Activated CD4-positive, alpha-beta T cell treated with anti-CD3 and anti-CD28 coated beads for 36 hours (primary cell): ENCODE data around the gene RGS3. TPM values are rescaled to one million over a fixed set of nuclear protein-coding genes. Genes with fewer than 3 reads are reported as not detected.

Experiments used
- ATAC-seq: fragments of 200-7000 bp; cut with Tn5 transposase; one replicate; pipeline ENCODE4 v1.10.0; 2021; ENCODE audit warnings: mild to moderate bottlenecking, moderate library complexity
- CTCF ChIA-PET: fragments of 350-600 bp; sonication (Branson Sonifier 250); formaldehyde crosslinking; loops from one replicate; lab custom pipeline; 2021; ENCODE audit warnings: antibody characterized with exemption; lab: Charles Lee
- POLR2A ChIA-PET: fragments of 350-600 bp; sonication (Branson Sonifier 250); formaldehyde crosslinking; loops from one replicate; lab custom pipeline; 2021; ENCODE audit warnings: antibody characterized with exemption, inconsistent platforms; lab: Charles Lee
- DNase-seq: peaks from one replicate; pipeline ENCODE4 v3.0.0-alpha.2; 2020
- H3K27ac Mint-ChIP-seq: one replicate; pipeline ENCODE4 v1.8.0; 2021; ENCODE audit warnings: mixed read lengths
- H3K27me3 Mint-ChIP-seq: one replicate; pipeline ENCODE4 v1.8.0; 2021; ENCODE audit warnings: mixed read lengths
- H3K36me3 Mint-ChIP-seq: one replicate; pipeline ENCODE4 v1.8.0; 2021; ENCODE audit warnings: low read depth, mixed read lengths
- H3K4me1 Mint-ChIP-seq: one replicate; pipeline ENCODE4 v1.8.0; 2021; ENCODE audit warnings: mixed read lengths
- H3K4me3 Mint-ChIP-seq: one replicate; pipeline ENCODE4 v1.8.0; 2021; ENCODE audit warnings: mild to moderate bottlenecking, moderate library complexity, mixed read lengths
- H3K9me3 Mint-ChIP-seq: one replicate; pipeline ENCODE4 v1.8.0; 2021; ENCODE audit warnings: low read depth, mixed read lengths
- intact Hi-C, 2 experiments: fragments of 100-400 bp; cut with DNase I in 1 of 2; cut with micrococcal nuclease in 1 of 2; formaldehyde crosslinking; loops; one replicate each; pipeline versions ENCODE4 v1.14.2 to v1.15.1; 2022 to 2024; cut with DNase I, micrococcal nuclease
- total RNA-seq, 2 experiments: library from RNA; stranded (reverse); gene quantifications; one replicate each; pipeline ENCODE4 v1.2.3, GENCODE V29; 2021

Gene RGS3
- total RNA-seq, 2 experiments from 2014 or later: 55.9 to 62.2 TPM

GRCh38 chr9:113641100-113641885, 177.8 kb downstream of the RGS3 start:
- POLR2A ChIA-PET: no interaction called here

GRCh38 chr9:113644321-113644720, 180.8 kb downstream of the RGS3 start:
- DNase-seq (no peak), ATAC-seq (no peak)
- H3K9me3 Mint-ChIP-seq: no peaks in the 10 kb centered on the region
- intact Hi-C loops: no loop called here
- ChIA-PET CTCF (interaction anchor here (1.4 kb wide), 1 partner anchor 11 kb away, joined by 11 read pairs; no protein-coding TSS in a partner anchor), POLR2A (no interaction called here)
- H3K36me3 Mint-ChIP-seq: no peaks in the 10 kb centered on the region
- H3K4me3 Mint-ChIP-seq: no peak overlapping the region
- peaks cover 10% of the 10 kb centered on the region for H3K27me3 Mint-ChIP-seq
- no peak overlapping the region for H3K27ac Mint-ChIP-seq
- no peaks in the 10 kb centered on the region for H3K4me1 Mint-ChIP-seq

More at GRCh38 chr9:113641100-113641885, 177.8 kb downstream of the RGS3 start:
- H3K4me1 Mint-ChIP-seq: no peaks in the 10 kb centered on the region
- CTCF ChIA-PET: interaction anchor here (0.5 to 2.3 kb wide), 4 partner anchors 15 to 403 kb away, joined by 4 to 7 read pairs (median 6); no protein-coding TSS in a partner anchor
- H3K9me3 Mint-ChIP-seq: no peaks in the 10 kb centered on the region
- H3K27ac Mint-ChIP-seq: no peak overlapping the region
- DNase-seq (no peak), ATAC-seq (no peak)
- intact Hi-C loops: no loop called here
- H3K4me3 Mint-ChIP-seq: no peak overlapping the region
- H3K27me3 Mint-ChIP-seq: peaks cover 10% of the 10 kb centered on the region
- H3K36me3 Mint-ChIP-seq: no peaks in the 10 kb centered on the region

GRCh38 chr9:113645227-113645977, 181.9 kb downstream of the RGS3 start:
- CTCF ChIA-PET: no interaction called here
- POLR2A ChIA-PET: no interaction called here
- H3K27me3 Mint-ChIP-seq: peaks cover 10% of the 10 kb centered on the region
- ATAC-seq (no peak), DNase-seq (no peak)
- no peak overlapping the region for H3K4me3 Mint-ChIP-seq
- intact Hi-C loops: no loop called here
- H3K27ac Mint-ChIP-seq: no peak overlapping the region
- H3K36me3 Mint-ChIP-seq: no peaks in the 10 kb centered on the region
- no peaks in the 10 kb centered on the region for H3K9me3 Mint-ChIP-seq
- H3K4me1 Mint-ChIP-seq: no peaks in the 10 kb centered on the region

GRCh38 chr9:113645978-113646253, 182.4 kb downstream of the RGS3 start:
- H3K27ac Mint-ChIP-seq: no peak overlapping the region
- ChIA-PET CTCF (no interaction called here), POLR2A (no interaction called here)

GRCh38 chr9:113646491-113646890, 183.0 kb downstream of the RGS3 start:
- Mint-ChIP-seq H3K9me3 (no peaks in the 10 kb centered on the region), H3K27me3 (peaks cover 10% of the 10 kb centered on the region), H3K4me1 (no peaks in the 10 kb centered on the region), H3K4me3 (no peak overlapping the region), H3K27ac (no peak overlapping the region), H3K36me3 (no peaks in the 10 kb centered on the region)
- POLR2A ChIA-PET: no interaction called here
- DNase-seq (no peak), ATAC-seq (no peak)
- intact Hi-C loops: no loop called here
- CTCF ChIA-PET: no interaction called here

More at GRCh38 chr9:113645978-113646253, 182.4 kb downstream of the RGS3 start:
- intact Hi-C loops: no loop called here
- ATAC-seq: no peak
- H3K4me1 Mint-ChIP-seq: no peaks in the 10 kb centered on the region
- no peaks in the 10 kb centered on the region for H3K9me3 Mint-ChIP-seq
- peaks cover 10% of the 10 kb centered on the region for H3K27me3 Mint-ChIP-seq
- H3K4me3 Mint-ChIP-seq: no peak overlapping the region
- no peaks in the 10 kb centered on the region for H3K36me3 Mint-ChIP-seq
- no peak for DNase-seq

Other genes with a start within 250 kb of the RGS3 start
- gene FKBP15, start 242.4 kb upstream of the RGS3 start, total RNA-seq: 10 to 100 TPM; 34.0 to 44.2 TPM
- 10 to 100 TPM; 14.8 to 18.2 TPM for gene SLC31A1, start 242.2 kb upstream of the RGS3 start, total RNA-seq
- 10 to 100 TPM; 27.5 to 44.2 TPM for gene CDC26, start 188.2 kb upstream of the RGS3 start, total RNA-seq
- 10 to 100 TPM; 51.5 to 53.1 TPM for gene PRPF4, start 188.1 kb upstream of the RGS3 start, total RNA-seq
- under 1 TPM; 0.37 to 0.64 TPM for gene RNF183, start 160.4 kb upstream of the RGS3 start, total RNA-seq
- gene WDR31, start 123.5 kb upstream of the RGS3 start, total RNA-seq: 1 to 10 TPM; 1.7 to 2.1 TPM
- 1 to 10 TPM; 5.7 to 6.6 TPM for gene BSPRY, start 114.2 kb upstream of the RGS3 start, total RNA-seq
- gene HDHD3, start 86.7 kb upstream of the RGS3 start, total RNA-seq: 10 to 100 TPM; 12.7 to 16.5 TPM
- gene ALAD, start 62.4 kb upstream of the RGS3 start, total RNA-seq: 10 to 100 TPM; 20.2 to 30.1 TPM
- 10 to 100 TPM; 53.3 to 57.4 TPM for gene POLE3, start 53.1 kb upstream of the RGS3 start, total RNA-seq
- 1 to 10 TPM in 1 of 2 experiments, under 1 TPM in 1; 0.91 to 1.1 TPM for gene C9orf43, start 53.0 kb upstream of the RGS3 start, total RNA-seq